Thymus (tissue), 14 donors: ENCODE data around the gene OR5D13. TPM values are rescaled to one million over a fixed set of nuclear protein-coding genes. Genes with fewer than 3 reads are reported as not detected.

ENCODE experiments used
- DNase-seq, 9 donors: peaks; one replicate each; pipeline ENCODE4 v3.0.0-alpha.2; 2013; ENCODE audit warnings: low spot score in 9 of 9, low read depth in 6 of 9, missing footprints in 1 of 9
- H3K27ac ChIP-seq, 2 donors: one replicate each; pipeline ENCODE4 v1.5.1; 2013; ENCODE audit warnings: control low read depth in 1 of 2, low read depth in 1 of 2, low read length in 1 of 2, mild to moderate bottlenecking in 1 of 2, moderate library complexity in 1 of 2
- H3K27me3 ChIP-seq, 2 donors: one replicate each; pipeline ENCODE4 v1.5.1; 2013; ENCODE audit warnings: low read length in 1 of 2; ENCODE audit not compliant: control insufficient read depth in 2 of 2, insufficient read depth in 1 of 2
- H3K36me3 ChIP-seq, 2 donors: one replicate each; pipeline ENCODE4 v1.5.1; 2013; ENCODE audit warnings: low read length in 1 of 2, mild to moderate bottlenecking in 1 of 2, moderate library complexity in 1 of 2; ENCODE audit not compliant: control insufficient read depth in 2 of 2, insufficient read depth in 2 of 2
- H3K4me1 ChIP-seq, 2 donors: one replicate each; pipeline ENCODE4 v1.5.1; 2013; ENCODE audit warnings: low read length in 2 of 2; ENCODE audit not compliant: control insufficient read depth in 2 of 2, insufficient read depth in 2 of 2
- H3K4me3 ChIP-seq, 2 donors: one replicate each; pipeline ENCODE4 v1.5.1; 2013; ENCODE audit warnings: low read length in 2 of 2, control low read depth in 1 of 2, mild to moderate bottlenecking in 1 of 2
- H3K9me3 ChIP-seq, 2 donors: one replicate each; pipeline ENCODE4 v1.5.1; 2013; ENCODE audit warnings: low read length in 1 of 2, mild to moderate bottlenecking in 1 of 2; ENCODE audit not compliant: control insufficient read depth in 2 of 2, insufficient read depth in 1 of 2
- WGBS: extraction: QIAGEN DNeasy Blood & Tissue Kit; methylation state at CpG from one replicate; pipeline ENCODE4 v1.1.7; 2013; 5-methylcytosine and 5-hydroxymethylcytosine counted together
- long read RNA-seq, 10 donors: transcript quantifications; one replicate each; lab custom pipeline, GENCODE V29; 2026
- polyA plus RNA-seq: library from polyadenylated mRNA; stranded (reverse); fragments of 200-250 nt; gene quantifications from one replicate; pipeline ENCODE4 v1.2.3, GENCODE V29; 2013
- total RNA-seq: library from RNA; stranded (reverse); fragments of 120-200 nt; gene quantifications from one replicate; pipeline ENCODE4 v1.2.4, GENCODE V29; 2013
- donor health status: healthy.

The OR5D13 gene
- total RNA-seq (not detected), polyA plus RNA-seq (not detected)
- long read RNA-seq, donor 1, result 0 reads
- long read RNA-seq, donor 2, result 0 reads
- long read RNA-seq, donor 3, result 0 reads
- long read RNA-seq, donor 4, result 0 reads
- long read RNA-seq, donor 5, result 0 reads
- long read RNA-seq, donor 6, result 0 reads
- long read RNA-seq, donor 7, result 0 reads
- long read RNA-seq, donor 8, result 0 reads
- long read RNA-seq, donor 9, result 0 reads
- long read RNA-seq, donor 10, result 0 reads

DNA sequence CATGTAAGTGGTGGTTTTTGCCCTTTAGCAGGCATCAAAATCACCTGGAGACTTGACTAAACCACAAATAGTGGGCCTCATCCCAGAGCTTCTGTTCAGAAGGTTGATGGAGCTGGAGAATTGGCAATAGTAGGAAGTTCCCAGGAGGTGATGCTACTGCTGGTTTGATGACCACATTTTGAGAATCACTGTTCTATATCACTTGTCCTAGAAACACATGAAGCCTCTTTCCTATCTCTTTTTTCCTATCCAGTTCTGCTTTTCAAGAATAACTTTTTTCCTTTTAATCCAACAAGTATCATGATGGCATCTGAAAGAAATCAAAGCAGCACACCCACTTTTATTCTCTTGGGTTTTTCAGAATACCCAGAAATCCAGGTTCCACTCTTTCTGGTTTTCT, at the start of gene OR5D13:
Gene OR5D13 (plus strand): TSS at position 301 of the 400 bp plus-strand sequence. CDS start 0 bp downstream, at position 301.
- Histone ChIP-seq H3K27ac (no peak within 1 kb of the TSS), H3K27me3 (no peaks in the 10 kb centered on the region), H3K4me3 (no peak within 1 kb of the TSS), H3K36me3 (no peaks in the 10 kb centered on the region), H3K9me3 (peaks cover 0 to 4% of the 10 kb centered on the region in 2 donors), H3K4me1 (no peaks in the 10 kb centered on the region)
- DNase-seq, result no peak

- Histone ChIP-seq H3K4me1 (no peaks in the 10 kb centered on the region), H3K27ac (no peak overlapping the region), H3K9me3 (no peaks in the 10 kb centered on the region), H3K27me3 (no peaks in the 10 kb centered on the region), H3K36me3 (no peaks in the 10 kb centered on the region), H3K4me3 (no peak overlapping the region)
- DNase-seq, result no peak
- 25% methylated on average over 5 of the region's 5 CpGs for WGBS
These were observed 46.4 kb upstream of the OR5D13 start for GRCh38 chr11:55726715-55727324.

DNA sequence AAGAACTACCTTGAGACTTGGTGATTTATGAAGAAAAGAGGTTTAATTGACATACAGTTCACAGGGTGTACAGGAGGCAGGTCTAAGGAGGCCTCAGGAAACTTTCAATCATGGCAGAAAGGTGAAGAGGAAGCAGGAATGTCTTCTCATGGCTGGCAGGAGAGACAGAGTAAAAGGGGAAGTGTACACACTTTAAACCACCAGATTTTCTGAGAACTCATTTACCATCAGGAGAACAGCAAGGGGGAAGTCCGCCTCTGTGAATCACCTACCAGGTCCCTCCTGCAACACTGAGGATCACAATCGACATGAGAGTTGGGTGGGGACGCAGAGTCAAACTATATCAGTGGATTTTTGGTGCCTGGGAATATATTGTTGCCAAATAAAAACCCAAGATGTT, 40.3 kb upstream of the OR5D13 start:
- no peak for DNase-seq
- H3K27me3 ChIP-seq, result no peaks in the 10 kb centered on the region
- peaks cover 0 to 6% of the 10 kb centered on the region in 2 donors for H3K9me3 ChIP-seq
- H3K4me1 ChIP-seq, result no peaks in the 10 kb centered on the region
- H3K27ac ChIP-seq, result no peak overlapping the region
- H3K36me3 ChIP-seq, result no peaks in the 10 kb centered on the region
- 76% methylated on average over 3 of the region's 3 CpGs for WGBS
- H3K4me3 ChIP-seq, result no peak overlapping the region

DNA sequence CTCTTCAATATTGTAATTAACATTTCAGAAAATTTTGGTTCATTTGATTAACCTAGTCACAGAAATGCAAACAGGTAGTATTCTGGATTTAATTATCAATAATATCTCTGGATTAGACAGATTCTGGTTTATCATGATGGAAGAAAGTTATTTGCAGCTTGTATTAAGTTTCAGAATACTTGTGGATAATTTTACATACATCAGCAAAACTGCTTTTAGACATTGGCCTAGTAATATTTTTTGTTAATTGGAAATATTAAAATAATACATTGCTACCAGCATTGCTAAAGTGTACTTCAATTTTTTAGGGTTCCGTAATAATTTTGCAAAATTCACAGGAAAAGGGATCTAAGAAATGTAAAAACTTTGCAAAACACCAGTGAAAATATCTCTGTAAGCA, 18.4 kb downstream of the OR5D13 start:
- no peaks in the 10 kb centered on the region for H3K27me3 ChIP-seq
- H3K4me1 ChIP-seq, result no peaks in the 10 kb centered on the region
- H3K9me3 ChIP-seq, result peaks cover 0 to 6% of the 10 kb centered on the region in 2 donors
- no peak overlapping the region for H3K4me3 ChIP-seq
- DNase-seq, result no peak
- no peak overlapping the region for H3K27ac ChIP-seq
- 91% methylated on average over 1 of the region's 1 CpG for WGBS
- H3K36me3 ChIP-seq, result no peaks in the 10 kb centered on the region

- peaks cover 0 to 6% of the 10 kb centered on the region in 2 donors for H3K9me3 ChIP-seq
- no peaks in the 10 kb centered on the region for H3K4me1 ChIP-seq
- no peaks in the 10 kb centered on the region for H3K27me3 ChIP-seq
- H3K4me3 ChIP-seq, result no peak overlapping the region
- 84% methylated on average over 2 of the region's 2 CpGs for WGBS
- no peak for DNase-seq
- no peaks in the 10 kb centered on the region for H3K36me3 ChIP-seq
- no peak overlapping the region for H3K27ac ChIP-seq
These were observed 20.1 kb downstream of the OR5D13 start for GRCh38 chr11:55793321-55793720.

GRCh38 chr11:55795256-55795655, 22.0 kb downstream of the OR5D13 start, which contains the start of gene OR5D14:
Gene OR5D14, plus strand, starts transcription at chr11:55795556. Its CDS starts 0 bp downstream, at chr11:55795556.
- H3K9me3 ChIP-seq, result peaks cover 0 to 6% of the 10 kb centered on the region in 2 donors
- H3K27ac ChIP-seq, result no peak within 1 kb of the TSS
- no peak within 1 kb of the TSS for H3K4me3 ChIP-seq
- no peaks in the 10 kb centered on the region for H3K27me3 ChIP-seq
- DNase-seq, result no peak
- H3K36me3 ChIP-seq, result no peaks in the 10 kb centered on the region
- no peaks in the 10 kb centered on the region for H3K4me1 ChIP-seq

DNA sequence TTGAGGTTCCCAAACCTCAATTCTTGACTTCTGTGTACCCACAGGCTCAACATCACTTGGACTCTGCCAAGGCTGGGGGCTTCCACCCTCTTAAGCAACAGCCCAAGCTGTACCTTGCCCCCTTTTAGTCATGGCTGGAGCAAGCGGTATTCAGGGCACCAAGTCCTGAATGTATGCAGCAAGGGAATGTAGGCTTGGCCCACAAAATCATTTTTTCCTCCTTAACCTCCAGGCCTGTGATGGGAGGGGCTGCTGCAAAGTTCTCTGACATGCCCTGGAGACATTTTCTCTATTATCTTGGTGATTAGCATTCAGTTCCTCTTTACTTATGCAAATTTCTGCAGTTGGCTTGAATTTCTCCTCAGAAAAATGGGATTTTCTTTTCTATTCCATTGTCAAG, 33.0 kb downstream of the OR5D13 start:
- 98% methylated on average over 1 of the region's 1 CpG for WGBS
- no peak for DNase-seq
- H3K27ac ChIP-seq, result no peak overlapping the region
- H3K27me3 ChIP-seq, result no peaks in the 10 kb centered on the region
- peaks cover 0 to 9% of the 10 kb centered on the region in 2 donors for H3K9me3 ChIP-seq
- no peak overlapping the region for H3K4me3 ChIP-seq
- H3K4me1 ChIP-seq, result no peaks in the 10 kb centered on the region
- no peaks in the 10 kb centered on the region for H3K36me3 ChIP-seq

GRCh38 chr11:55811067-55811466, 37.8 kb downstream of the OR5D13 start, which contains the start of gene OR5L1:
Gene OR5L1, plus strand, starts transcription at chr11:55811367. Its CDS starts 100 bp downstream, at chr11:55811467.
- 98% methylated on average over 1 of the region's 1 CpG for WGBS
- Histone ChIP-seq H3K27me3 (no peaks in the 10 kb centered on the region), H3K4me3 (no peak within 1 kb of the TSS), H3K36me3 (no peaks in the 10 kb centered on the region), H3K9me3 (peaks cover 0 to 9% of the 10 kb centered on the region in 2 donors), H3K27ac (no peak within 1 kb of the TSS), H3K4me1 (no peaks in the 10 kb centered on the region)
- DNase-seq, result no peak

DNA sequence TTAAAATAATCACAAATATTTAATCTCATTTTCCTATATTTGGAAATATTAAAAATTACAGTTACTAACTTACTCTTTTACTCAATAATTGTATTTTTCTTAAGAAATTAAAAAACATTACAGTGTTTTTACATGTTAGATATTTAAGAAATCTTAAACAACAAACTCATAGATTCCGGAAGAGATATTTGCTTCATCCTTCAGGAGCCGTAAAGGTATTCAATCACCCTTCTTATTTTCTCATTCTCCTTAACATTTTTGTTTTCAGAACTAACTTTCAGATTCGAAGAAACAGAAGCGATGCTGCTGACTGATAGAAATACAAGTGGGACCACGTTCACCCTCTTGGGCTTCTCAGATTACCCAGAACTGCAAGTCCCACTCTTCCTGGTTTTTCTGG, 46.1 kb downstream of the OR5D13 start, which contains the start of gene OR5D18:
Gene OR5D18 (plus strand): TSS at position 301 of the 400 bp plus-strand sequence. CDS start 0 bp downstream, at position 301.
- H3K36me3 ChIP-seq, result no peaks in the 10 kb centered on the region
- 89% methylated on average over 5 of the region's 5 CpGs for WGBS
- no peak within 1 kb of the TSS for H3K4me3 ChIP-seq
- no peaks in the 10 kb centered on the region for H3K4me1 ChIP-seq
- no peak for DNase-seq
- H3K27ac ChIP-seq, result no peak within 1 kb of the TSS
- H3K27me3 ChIP-seq, result no peaks in the 10 kb centered on the region
- peaks cover 0 to 1% of the 10 kb centered on the region in 2 donors for H3K9me3 ChIP-seq
